Myocyte (in vitro differentiated cells): ENCODE results near the gene ZBTB46. TPM values are rescaled to one million over a fixed set of nuclear protein-coding genes. Genes with fewer than 3 reads are reported as not detected.

Experiments
- DNase-seq: peaks from one replicate; pipeline ENCODE4 v3.0.0-alpha.2; 2012; ENCODE audit warnings: low read depth
- total RNA-seq: library from RNA; depleted of rRNA; stranded (reverse); fragments of >200 nt; gene quantifications from 2 replicates; pipeline ENCODE4 v1.2.3, GENCODE V29; 2014

Gene ZBTB46
- total RNA-seq, 1 donor from 2014 or later, result 19.6 TPM

GRCh38 chr20:63697357-63697867, 133.7 kb downstream of the ZBTB46 start:
- DNase-seq, result no peak

GRCh38 chr20:63696628-63697356, 134.3 kb downstream of the ZBTB46 start, which contains the start of gene TNFRSF6B:
TSS of gene TNFRSF6B (plus strand) at chr20:63696652. CDS start at chr20:63696768, 116 bp downstream.
- DNase-seq, result no peak

GRCh38 chr20:63696306-63696627, 134.8 kb downstream of the ZBTB46 start:
- no peak for DNase-seq

- no peak for DNase-seq
These were observed 135.4 kb downstream of the ZBTB46 start for GRCh38 chr20:63695424-63696305.

- no peak for DNase-seq
These were observed 136.3 kb downstream of the ZBTB46 start for GRCh38 chr20:63694584-63695423.

GRCh38 chr20:63693733-63694583, 137.1 kb downstream of the ZBTB46 start:
- no peak for DNase-seq

Other genes with a start within 250 kb of the ZBTB46 start
- 12.4 and 14.3 TPM in 2 replicates for gene GMEB2, start 204.2 kb downstream of the ZBTB46 start, total RNA-seq
- gene STMN3, start 177.8 kb downstream of the ZBTB46 start, total RNA-seq, result 13.8 and 14.7 TPM in 2 replicates
- gene RTEL1, start 173.0 kb downstream of the ZBTB46 start, total RNA-seq, result 12.2 and 16.6 TPM in 2 replicates
- gene TNFRSF6B, start 134.6 kb downstream of the ZBTB46 start, total RNA-seq, result 4.9 and 5.2 TPM in 2 replicates
- 47.1 and 63.1 TPM in 2 replicates for gene ARFRP1, start 123.3 kb downstream of the ZBTB46 start, total RNA-seq
- 21.4 and 33.2 TPM in 2 replicates for gene ZGPAT, start 123.2 kb downstream of the ZBTB46 start, total RNA-seq
- gene LIME1, start 94.6 kb downstream of the ZBTB46 start, total RNA-seq, result 9.4 and 13.6 TPM in 2 replicates
- 96.8 and 104 TPM in 2 replicates for gene SLC2A4RG, start 91.5 kb downstream of the ZBTB46 start, total RNA-seq
- gene ABHD16B, start 30.2 kb upstream of the ZBTB46 start, total RNA-seq, result not detected in 2 replicates
- gene TPD52L2, start 34.0 kb upstream of the ZBTB46 start, total RNA-seq, result 94.4 and 99.0 TPM in 2 replicates
- gene DNAJC5, start 63.9 kb upstream of the ZBTB46 start, total RNA-seq, result 49.3 and 60.7 TPM in 2 replicates
- gene UCKL1, start 125.2 kb upstream of the ZBTB46 start, total RNA-seq, result 19.9 and 22.3 TPM in 2 replicates
- 17.8 and 23.2 TPM in 2 replicates for gene ZNF512B, start 138.7 kb upstream of the ZBTB46 start, total RNA-seq
- 1.1 and 9.2 TPM in 2 replicates for gene SAMD10, start 148.4 kb upstream of the ZBTB46 start, total RNA-seq
- gene PRPF6, start 149.9 kb upstream of the ZBTB46 start, total RNA-seq, result 42.4 and 49.4 TPM in 2 replicates
- gene C20orf204, start 204.9 kb upstream of the ZBTB46 start, total RNA-seq, result 0.45 and 0.47 TPM in 2 replicates
- gene SOX18, start 218.4 kb upstream of the ZBTB46 start, total RNA-seq, result not detected in 2 replicates
- 18.9 and 21.6 TPM in 2 replicates for gene TCEA2, start 231.9 kb upstream of the ZBTB46 start, total RNA-seq
- gene RGS19, start 248.3 kb upstream of the ZBTB46 start, total RNA-seq, result 10.7 and 16.4 TPM in 2 replicates
- gene OPRL1, start 248.8 kb upstream of the ZBTB46 start, total RNA-seq, result 1.0 and 1.1 TPM in 2 replicates